Tibial artery (tissue), 4 donors: ENCODE measurements around the gene MDH1.
"Not testable (repeated sequence)": the region's sequence is repeated elsewhere in the genome, so short reads cannot be mapped to it uniquely, and the experiment has no call there.

Experiments
- DNase-seq, 2 donors: peaks; one replicate each; pipeline ENCODE4 v3.0.0-alpha.2; 2019
- H3K27ac ChIP-seq, 2 donors: fragments of 200-600 bp; sonication (generic) in 1 of 2; 1 replicate in 1 of 2; 2 replicates in 1 of 2; pipeline ENCODE4 v1.5.1; 2018 to 2019; ENCODE audit warnings: mild to moderate bottlenecking in 1 of 2
- H3K27me3 ChIP-seq, 2 donors: fragments of 200-600 bp; sonication (generic) in 1 of 2; one replicate each; pipeline versions ENCODE4 v1.5.1 to v1.6.0; 2016 to 2019
- H3K36me3 ChIP-seq, 3 donors: fragments of 200-600 bp; sonication (generic) in 2 of 3; one replicate each; pipeline ENCODE4 v1.5.1; 2016 to 2019; ENCODE audit warnings: mild to moderate bottlenecking in 2 of 3
- H3K4me1 ChIP-seq, 4 donors: fragments of 200-600 bp; sonication (generic) in 2 of 4; 1 replicate in 3 of 4; 2 replicates in 1 of 4; pipeline ENCODE4 v1.5.1; 2016 to 2019
- H3K4me3 ChIP-seq, 2 donors: fragments of 200-600 bp; sonication (generic) in 1 of 2; 1 replicate in 1 of 2; 2 replicates in 1 of 2; pipeline ENCODE4 v1.5.1; 2018 to 2019; ENCODE audit warnings: mild to moderate bottlenecking in 2 of 2
- H3K9me3 ChIP-seq, 3 donors: fragments of 200-600 bp; sonication (generic) in 1 of 3; one replicate each; pipeline ENCODE4 v1.5.1; 2016 to 2019
- CTCF ChIP-seq, 2 experiments: fragments of 200-600 bp in 1 of 2; fragments of 450-650 bp in 1 of 2; IDR thresholded peaks; one replicate each; pipeline ENCODE4 v1.5.1; 2017 to 2019; ENCODE audit warnings: antibody characterized with exemption in 2 of 2, mild to moderate bottlenecking in 1 of 2, moderate library complexity in 1 of 2
- intact Hi-C: fragments of 100-400 bp; cut with DNase I; formaldehyde crosslinking; loops from one replicate; pipeline ENCODE4 v1.15.0; 2023; ENCODE audit warnings: low total_unique reads

Gene MDH1

GRCh38 chr2:63555299-63555698 is 33.5 kb upstream of the MDH1 start:
- no peak for TF ChIP-seq CTCF (IDR thresholded peaks at IDR 0.05)
- intact Hi-C loops: no loop called here
- DNase-seq: no peak

GRCh38 chr2:63555931-63556330 is 32.8 kb upstream of the MDH1 start:
- Histone ChIP-seq H3K4me3 (no peak overlapping the region), H3K27ac (no peak overlapping the region), H3K36me3 (peaks cover 6 to 25% (median 7%) of the 10 kb centered on the region in 3 donors), H3K9me3 (peaks cover 0 to 16% (median 0%) of the 10 kb centered on the region in 3 donors), H3K4me1 (peaks cover 0 to 8% (median 0%) of the 10 kb centered on the region in 4 donors), H3K27me3 (no peaks in the 10 kb centered on the region)
- intact Hi-C loops: no loop called here
- DNase-seq: no peak
- no peak for TF ChIP-seq CTCF (IDR thresholded peaks at IDR 0.05)

More at GRCh38 chr2:63555299-63555698, 33.5 kb upstream of the MDH1 start:
- Histone ChIP-seq H3K9me3 (peaks cover 0 to 14% (median 0%) of the 10 kb centered on the region in 3 donors), H3K36me3 (peaks cover 6 to 25% (median 7%) of the 10 kb centered on the region in 3 donors), H3K4me3 (no peak overlapping the region), H3K27ac (no peak overlapping the region), H3K4me1 (peaks cover 0 to 8% (median 0%) of the 10 kb centered on the region in 4 donors), H3K27me3 (no peaks in the 10 kb centered on the region)

GRCh38 chr2:63557819-63558218 is 30.9 kb upstream of the MDH1 start:
- H3K4me1 ChIP-seq, H3K27me3 ChIP-seq, intact Hi-C loops, DNase-seq, H3K4me3 ChIP-seq, H3K27ac ChIP-seq: not testable (repeated sequence)
- Histone ChIP-seq H3K36me3 (peaks cover 6 to 25% (median 7%) of the 10 kb centered on the region in 3 donors), H3K9me3 (peaks cover 0 to 16% (median 0%) of the 10 kb centered on the region in 3 donors)

- H3K36me3 ChIP-seq: peaks cover 6 to 25% (median 7%) of the 10 kb centered on the region in 3 donors
- H3K27ac ChIP-seq: not testable (repeated sequence)
- peaks cover 0 to 16% (median 0%) of the 10 kb centered on the region in 3 donors for H3K9me3 ChIP-seq
Measured at GRCh38 chr2:63558922-63559321, 29.8 kb upstream of the MDH1 start.

GRCh38 chr2:63562751-63563150 is 26.0 kb upstream of the MDH1 start:
- H3K27ac ChIP-seq: no peak overlapping the region
- no peak overlapping the region for H3K4me3 ChIP-seq
- H3K36me3 ChIP-seq: peaks cover 0 to 9% (median 6%) of the 10 kb centered on the region in 3 donors
- H3K9me3 ChIP-seq: peaks cover 0 to 16% (median 0%) of the 10 kb centered on the region in 3 donors
- no peak for TF ChIP-seq CTCF (IDR thresholded peaks at IDR 0.05)
- DNase-seq: no peak
- H3K4me1 ChIP-seq: no peaks in the 10 kb centered on the region
- intact Hi-C loops: no loop called here
- H3K27me3 ChIP-seq: no peaks in the 10 kb centered on the region

More at GRCh38 chr2:63558922-63559321, 29.8 kb upstream of the MDH1 start:
- H3K4me3 ChIP-seq, DNase-seq, H3K4me1 ChIP-seq, H3K27me3 ChIP-seq, intact Hi-C loops: not testable (repeated sequence)

GRCh38 chr2:63569740-63570139 is 19.0 kb upstream of the MDH1 start:
- no peaks in the 10 kb centered on the region for H3K27me3 ChIP-seq
- no peak for TF ChIP-seq CTCF (IDR thresholded peaks at IDR 0.05)
- H3K4me3 ChIP-seq: no peak overlapping the region
- peaks cover 0 to 3% (median 0%) of the 10 kb centered on the region in 3 donors for H3K9me3 ChIP-seq
- H3K27ac ChIP-seq: no peak overlapping the region
- intact Hi-C loops: no loop called here
- H3K36me3 ChIP-seq: peaks cover 0 to 3% (median 0%) of the 10 kb centered on the region in 3 donors
- peaks cover 0 to 6% (median 0%) of the 10 kb centered on the region in 4 donors for H3K4me1 ChIP-seq
- DNase-seq: no peak

GRCh38 chr2:63571291-63571690 is 17.5 kb upstream of the MDH1 start:
- Histone ChIP-seq H3K4me1 (peaks cover 0 to 6% (median 0%) of the 10 kb centered on the region in 4 donors), H3K9me3 (peaks cover 0 to 3% (median 0%) of the 10 kb centered on the region in 3 donors), H3K4me3 (no peak overlapping the region), H3K27ac (no peak overlapping the region), H3K27me3 (no peaks in the 10 kb centered on the region), H3K36me3 (peaks cover 0 to 3% (median 0%) of the 10 kb centered on the region in 3 donors)
- no peak for TF ChIP-seq CTCF (IDR thresholded peaks at IDR 0.05)
- intact Hi-C loops: no loop called here
- no peak for DNase-seq
